Astrocyte of the cerebellum (primary cell): Measurements from ENCODE around the gene RTP5.

Source experiments
- DNase-seq: peaks from one replicate; pipeline ENCODE4 v3.0.0-alpha.2; 2011; ENCODE audit warnings: low read depth
- H3K4me3 ChIP-seq: 2 replicates; pipeline ENCODE4 v1.5.1; 2011; ENCODE audit warnings: mild to moderate bottlenecking, low read depth, low read length, moderate library complexity
- in situ Hi-C: cut with HindIII; loops from 2 replicates; pipeline ENCODE4 v1.10.0; 2017; ENCODE audit warnings: low sequenced_read_pairs
- TF ChIP-seq, protein P1 (sequence below): IDR thresholded peaks from 2 replicates; pipeline ENCODE4 v1.5.1; 2012; ENCODE audit warnings: low read length, low read depth, moderate library complexity, mild to moderate bottlenecking; ENCODE audit errors: missing control alignments

The RTP5 gene

GRCh38 chr2:241908686-241909420 lies 39.3 kb downstream of the RTP5 start:
- TF ChIP-seq, protein P1, sequence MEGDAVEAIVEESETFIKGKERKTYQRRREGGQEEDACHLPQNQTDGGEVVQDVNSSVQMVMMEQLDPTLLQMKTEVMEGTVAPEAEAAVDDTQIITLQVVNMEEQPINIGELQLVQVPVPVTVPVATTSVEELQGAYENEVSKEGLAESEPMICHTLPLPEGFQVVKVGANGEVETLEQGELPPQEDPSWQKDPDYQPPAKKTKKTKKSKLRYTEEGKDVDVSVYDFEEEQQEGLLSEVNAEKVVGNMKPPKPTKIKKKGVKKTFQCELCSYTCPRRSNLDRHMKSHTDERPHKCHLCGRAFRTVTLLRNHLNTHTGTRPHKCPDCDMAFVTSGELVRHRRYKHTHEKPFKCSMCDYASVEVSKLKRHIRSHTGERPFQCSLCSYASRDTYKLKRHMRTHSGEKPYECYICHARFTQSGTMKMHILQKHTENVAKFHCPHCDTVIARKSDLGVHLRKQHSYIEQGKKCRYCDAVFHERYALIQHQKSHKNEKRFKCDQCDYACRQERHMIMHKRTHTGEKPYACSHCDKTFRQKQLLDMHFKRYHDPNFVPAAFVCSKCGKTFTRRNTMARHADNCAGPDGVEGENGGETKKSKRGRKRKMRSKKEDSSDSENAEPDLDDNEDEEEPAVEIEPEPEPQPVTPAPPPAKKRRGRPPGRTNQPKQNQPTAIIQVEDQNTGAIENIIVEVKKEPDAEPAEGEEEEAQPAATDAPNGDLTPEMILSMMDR, result no peak
- DNase-seq, result no peak
- no peak overlapping the region for H3K4me3 ChIP-seq

DNA sequence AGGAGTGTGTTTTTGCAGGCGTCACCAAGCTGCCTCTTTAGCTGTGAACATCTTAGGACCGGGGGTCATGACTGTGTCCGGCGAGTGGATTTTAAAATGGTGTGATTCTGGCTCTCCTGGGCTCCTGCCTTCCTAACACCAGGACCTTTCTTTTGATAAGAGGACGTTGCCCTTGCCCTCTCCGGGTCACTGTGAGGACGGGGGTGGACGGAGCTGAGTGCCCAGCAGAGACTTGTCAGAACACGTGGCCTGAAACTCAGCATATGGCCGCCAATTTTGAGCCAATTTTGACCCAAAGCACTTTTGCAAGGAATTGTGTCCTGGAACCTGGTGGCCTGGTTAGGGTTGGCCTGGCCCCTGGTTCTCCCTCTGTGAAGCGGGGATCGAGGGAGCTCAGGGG lies 40.2 kb downstream of the RTP5 start:
- TF ChIP-seq, protein P1, result no peak
- in situ Hi-C loops, result no loop called here
- no peak overlapping the region for H3K4me3 ChIP-seq
- DNase-seq, result no peak

More at GRCh38 chr2:241908686-241909420, 39.3 kb downstream of the RTP5 start:
- in situ Hi-C loops, result no loop called here

DNA sequence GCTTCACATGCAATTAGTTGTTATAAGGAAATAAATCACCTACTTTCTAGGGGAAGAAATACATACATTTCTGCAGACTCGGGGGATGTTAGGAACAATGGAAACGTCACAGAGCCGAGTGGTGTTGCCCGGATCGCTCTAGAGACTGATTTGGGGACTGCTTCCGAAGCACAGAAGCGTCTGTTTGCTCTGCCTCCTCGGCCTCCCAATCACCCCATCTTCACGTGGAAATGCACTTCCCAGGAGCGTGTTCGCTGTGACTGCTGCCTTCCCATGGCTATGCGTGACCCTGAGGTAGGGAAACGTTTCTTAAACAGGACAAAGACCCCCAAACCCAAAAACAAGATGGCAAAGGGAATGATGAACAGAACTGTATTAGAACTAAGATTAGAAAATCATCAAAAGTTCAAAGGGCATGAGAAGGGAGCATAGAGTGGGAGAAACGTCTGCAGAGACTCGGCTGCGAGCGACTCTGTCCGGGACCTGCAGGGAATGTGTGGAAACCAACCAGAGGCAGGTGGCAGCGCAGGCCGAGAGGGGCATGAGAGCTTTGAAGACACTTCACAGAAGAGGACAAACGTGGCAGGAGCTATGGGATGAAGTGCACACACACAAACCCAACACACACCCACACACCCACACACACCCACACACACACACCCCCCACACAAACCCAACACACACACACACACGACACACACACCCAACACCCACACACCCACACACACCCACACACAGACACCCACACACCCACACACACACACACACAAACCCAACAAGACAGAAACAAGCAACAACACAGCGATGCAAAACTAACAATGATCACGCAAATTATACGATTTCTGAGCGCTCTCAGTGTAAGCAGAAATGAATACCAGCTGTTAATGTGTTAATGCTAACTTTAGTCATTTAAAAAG lies 41.3 kb downstream of the RTP5 start:
- TF ChIP-seq, protein P1, result no peak
- no peak overlapping the region for H3K4me3 ChIP-seq
- in situ Hi-C loops, result no loop called here
- no peak for DNase-seq

- TF ChIP-seq, protein P1, result no peak
- H3K4me3 ChIP-seq, result no peak overlapping the region
- in situ Hi-C loops, result no loop called here
- no peak for DNase-seq
Observed at GRCh38 chr2:241911551-241911950, 42.0 kb downstream of the RTP5 start.

DNA sequence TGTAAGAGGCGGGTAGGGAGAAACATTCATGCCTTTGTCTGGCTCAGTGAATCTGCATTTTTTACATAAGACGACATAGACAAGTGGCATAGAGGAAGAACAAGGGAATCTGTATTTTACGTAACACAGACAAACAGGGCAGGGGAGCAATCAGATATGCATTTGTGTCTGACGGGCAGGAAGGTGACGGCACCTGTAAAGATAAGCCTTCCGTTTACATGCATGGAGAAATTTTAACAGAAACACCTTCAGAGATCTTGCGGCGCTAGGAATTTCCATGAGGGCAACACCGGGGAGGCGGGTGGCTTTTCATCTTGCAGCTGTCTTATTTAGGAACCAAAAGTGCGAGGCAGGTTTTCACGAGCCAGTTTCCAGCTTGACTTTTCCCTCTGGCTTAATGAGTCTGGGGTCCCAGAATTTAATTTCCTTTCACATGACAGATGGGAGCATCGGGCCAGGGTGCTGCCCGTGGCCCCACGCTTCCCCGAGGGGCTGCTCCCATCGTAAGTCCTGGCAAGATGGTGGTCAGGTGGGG lies 42.6 kb downstream of the RTP5 start:
- DNase-seq, result no peak
- in situ Hi-C loops, result no loop called here
- TF ChIP-seq, protein P1, result no peak
- no peak overlapping the region for H3K4me3 ChIP-seq

- DNase-seq, result no peak
- in situ Hi-C loops, result no loop called here
- no peak overlapping the region for H3K4me3 ChIP-seq
- TF ChIP-seq, protein P1, result no peak
Observed at GRCh38 chr2:241913703-241914102, 44.2 kb downstream of the RTP5 start.
